Mucosa of stomach (tissue), 1 donor: Measurements from ENCODE around the gene OR51A7.
"Not testable (repeated sequence)": the region's sequence is repeated elsewhere in the genome, so short reads cannot be mapped to it uniquely, and the experiment has no call there.

Source experiments
- H3K27me3 ChIP-seq: one replicate; pipeline ENCODE4 v1.7.0; 2013; ENCODE audit warnings: mild to moderate bottlenecking, low read length; ENCODE audit not compliant: control insufficient read depth, insufficient read depth
- H3K36me3 ChIP-seq: one replicate; pipeline ENCODE4 v1.7.0; 2013; ENCODE audit warnings: low read length; ENCODE audit not compliant: control insufficient read depth, insufficient read depth
- H3K4me1 ChIP-seq: one replicate; pipeline ENCODE4 v1.7.0; 2013; ENCODE audit warnings: mild to moderate bottlenecking, low read length; ENCODE audit not compliant: control insufficient read depth, insufficient read depth
- H3K4me3 ChIP-seq: one replicate; pipeline ENCODE4 v1.7.0; 2013; ENCODE audit warnings: low read length
- H3K9ac ChIP-seq: one replicate; pipeline ENCODE4 v1.7.0; 2013; ENCODE audit warnings: mild to moderate bottlenecking, low read length, moderate library complexity
- H3K9me3 ChIP-seq: one replicate; pipeline ENCODE4 v1.7.0; 2013; ENCODE audit warnings: mild to moderate bottlenecking, low read length, moderate library complexity; ENCODE audit not compliant: control insufficient read depth
- donor health status: Pancreatic carcinoma.

The OR51A7 gene, protein sequence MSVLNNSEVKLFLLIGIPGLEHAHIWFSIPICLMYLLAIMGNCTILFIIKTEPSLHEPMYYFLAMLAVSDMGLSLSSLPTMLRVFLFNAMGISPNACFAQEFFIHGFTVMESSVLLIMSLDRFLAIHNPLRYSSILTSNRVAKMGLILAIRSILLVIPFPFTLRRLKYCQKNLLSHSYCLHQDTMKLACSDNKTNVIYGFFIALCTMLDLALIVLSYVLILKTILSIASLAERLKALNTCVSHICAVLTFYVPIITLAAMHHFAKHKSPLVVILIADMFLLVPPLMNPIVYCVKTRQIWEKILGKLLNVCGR

GRCh38 chr11:4903484-4903883 is at the start of gene OR51A7:
TSS of gene OR51A7 (plus strand) at chr11:4903783. CDS start at chr11:4907370, 3,587 bp downstream.
- H3K36me3 ChIP-seq, result no peaks in the 10 kb centered on the region
- no peaks in the 10 kb centered on the region for H3K4me1 ChIP-seq

GRCh38 chr11:4854286-4854685 is 49.3 kb upstream of the OR51A7 start:
- H3K36me3 ChIP-seq, H3K27me3 ChIP-seq: not testable (repeated sequence)

More at GRCh38 chr11:4903484-4903883, at the start of gene OR51A7:
- Histone ChIP-seq H3K9me3 (no peaks in the 10 kb centered on the region), H3K9ac (no peak within 1 kb of the TSS), H3K4me3 (no peak within 1 kb of the TSS), H3K27me3 (no peaks in the 10 kb centered on the region)

GRCh38 chr11:4862447-4863236 is 40.9 kb upstream of the OR51A7 start:
- H3K4me1 ChIP-seq, result no peaks in the 10 kb centered on the region
- H3K36me3 ChIP-seq, result no peaks in the 10 kb centered on the region
- H3K9me3 ChIP-seq, result no peaks in the 10 kb centered on the region
- H3K9ac ChIP-seq, result no peak overlapping the region
- H3K4me3 ChIP-seq, result no peak overlapping the region
- no peaks in the 10 kb centered on the region for H3K27me3 ChIP-seq

More at GRCh38 chr11:4854286-4854685, 49.3 kb upstream of the OR51A7 start:
- not testable (repeated sequence) for H3K4me3 ChIP-seq, H3K4me1 ChIP-seq, H3K9ac ChIP-seq, H3K9me3 ChIP-seq

- H3K9ac ChIP-seq, result no peak overlapping the region
- H3K4me3 ChIP-seq, result no peak overlapping the region
- no peaks in the 10 kb centered on the region for H3K9me3 ChIP-seq
- no peaks in the 10 kb centered on the region for H3K4me1 ChIP-seq
- no peaks in the 10 kb centered on the region for H3K36me3 ChIP-seq
- H3K27me3 ChIP-seq, result no peaks in the 10 kb centered on the region
Observed at GRCh38 chr11:4863876-4864275, 39.7 kb upstream of the OR51A7 start.

- Histone ChIP-seq H3K27me3 (no peaks in the 10 kb centered on the region), H3K36me3 (no peaks in the 10 kb centered on the region), H3K9ac (no peak overlapping the region), H3K4me3 (no peak overlapping the region), H3K9me3 (no peaks in the 10 kb centered on the region), H3K4me1 (no peaks in the 10 kb centered on the region)
Observed at GRCh38 chr11:4865855-4866254, 37.7 kb upstream of the OR51A7 start.

GRCh38 chr11:4881188-4881587 is 22.4 kb upstream of the OR51A7 start:
- H3K4me1 ChIP-seq, result no peaks in the 10 kb centered on the region
- H3K4me3 ChIP-seq, result no peak overlapping the region
- H3K9me3 ChIP-seq, result no peaks in the 10 kb centered on the region
- H3K27me3 ChIP-seq, result no peaks in the 10 kb centered on the region
- no peak overlapping the region for H3K9ac ChIP-seq
- H3K36me3 ChIP-seq, result no peaks in the 10 kb centered on the region

DNA sequence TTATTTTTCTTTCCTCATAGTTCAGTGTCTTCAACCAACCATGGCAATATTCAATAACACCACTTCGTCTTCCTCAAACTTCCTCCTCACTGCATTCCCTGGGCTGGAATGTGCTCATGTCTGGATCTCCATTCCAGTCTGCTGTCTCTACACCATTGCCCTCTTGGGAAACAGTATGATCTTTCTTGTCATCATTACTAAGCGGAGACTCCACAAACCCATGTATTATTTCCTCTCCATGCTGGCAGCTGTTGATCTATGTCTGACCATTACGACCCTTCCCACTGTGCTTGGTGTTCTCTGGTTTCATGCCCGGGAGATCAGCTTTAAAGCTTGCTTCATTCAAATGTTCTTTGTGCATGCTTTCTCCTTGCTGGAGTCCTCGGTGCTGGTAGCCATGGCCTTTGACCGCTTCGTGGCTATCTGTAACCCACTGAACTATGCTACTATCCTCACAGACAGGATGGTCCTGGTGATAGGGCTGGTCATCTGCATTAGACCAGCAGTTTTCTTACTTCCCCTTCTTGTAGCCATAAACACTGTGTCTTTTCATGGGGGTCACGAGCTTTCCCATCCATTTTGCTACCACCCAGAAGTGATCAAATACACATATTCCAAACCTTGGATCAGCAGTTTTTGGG is 21.6 kb upstream of the OR51A7 start, which contains the start of gene OR51T1:
OR51T1 (plus strand) TSS at position 41 of the 641 bp plus-strand sequence; CDS start at position 41, 0 bp downstream.
- Histone ChIP-seq H3K9me3 (no peaks in the 10 kb centered on the region), H3K9ac (no peak within 1 kb of the TSS), H3K27me3 (no peaks in the 10 kb centered on the region), H3K4me1 (no peaks in the 10 kb centered on the region), H3K36me3 (no peaks in the 10 kb centered on the region), H3K4me3 (no peak within 1 kb of the TSS)

GRCh38 chr11:4882543-4882942 is 21.0 kb upstream of the OR51A7 start:
- Histone ChIP-seq H3K4me3 (no peak overlapping the region), H3K9me3 (no peaks in the 10 kb centered on the region), H3K4me1 (no peaks in the 10 kb centered on the region), H3K36me3 (no peaks in the 10 kb centered on the region), H3K9ac (no peak overlapping the region), H3K27me3 (no peaks in the 10 kb centered on the region)

GRCh38 chr11:4884361-4884760 is 19.2 kb upstream of the OR51A7 start:
- H3K9me3 ChIP-seq, result no peaks in the 10 kb centered on the region
- no peak overlapping the region for H3K4me3 ChIP-seq
- H3K36me3 ChIP-seq, result no peaks in the 10 kb centered on the region
- no peak overlapping the region for H3K9ac ChIP-seq
- no peaks in the 10 kb centered on the region for H3K4me1 ChIP-seq
- H3K27me3 ChIP-seq, result no peaks in the 10 kb centered on the region

- H3K27me3 ChIP-seq, result no peaks in the 10 kb centered on the region
- H3K9me3 ChIP-seq, result no peaks in the 10 kb centered on the region
- H3K36me3 ChIP-seq, result no peaks in the 10 kb centered on the region
- no peak overlapping the region for H3K4me3 ChIP-seq
- no peaks in the 10 kb centered on the region for H3K4me1 ChIP-seq
- no peak overlapping the region for H3K9ac ChIP-seq
Observed at GRCh38 chr11:4886186-4886585, 17.4 kb upstream of the OR51A7 start.

DNA sequence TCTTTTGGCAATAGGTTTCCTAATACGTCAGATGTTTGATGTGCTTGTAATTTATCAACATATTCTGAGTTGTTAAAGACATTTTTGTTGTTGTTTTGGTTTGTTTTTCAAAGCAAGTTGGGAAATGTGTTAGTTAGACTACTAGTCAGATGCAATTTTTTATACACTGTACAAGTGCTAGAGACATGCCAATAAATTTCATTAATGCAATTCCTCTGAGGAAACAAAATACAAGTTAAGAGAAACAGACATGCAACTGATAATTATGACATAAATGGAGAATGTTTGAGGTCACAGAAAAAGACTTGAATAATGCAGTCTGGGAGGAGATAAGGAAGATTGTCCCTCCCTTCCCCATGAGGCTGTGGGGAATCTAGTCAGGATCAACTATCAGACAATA is 16.0 kb upstream of the OR51A7 start:
- Histone ChIP-seq H3K36me3 (no peaks in the 10 kb centered on the region), H3K9ac (no peak overlapping the region), H3K4me3 (no peak overlapping the region), H3K9me3 (no peaks in the 10 kb centered on the region), H3K4me1 (no peaks in the 10 kb centered on the region), H3K27me3 (no peaks in the 10 kb centered on the region)

DNA sequence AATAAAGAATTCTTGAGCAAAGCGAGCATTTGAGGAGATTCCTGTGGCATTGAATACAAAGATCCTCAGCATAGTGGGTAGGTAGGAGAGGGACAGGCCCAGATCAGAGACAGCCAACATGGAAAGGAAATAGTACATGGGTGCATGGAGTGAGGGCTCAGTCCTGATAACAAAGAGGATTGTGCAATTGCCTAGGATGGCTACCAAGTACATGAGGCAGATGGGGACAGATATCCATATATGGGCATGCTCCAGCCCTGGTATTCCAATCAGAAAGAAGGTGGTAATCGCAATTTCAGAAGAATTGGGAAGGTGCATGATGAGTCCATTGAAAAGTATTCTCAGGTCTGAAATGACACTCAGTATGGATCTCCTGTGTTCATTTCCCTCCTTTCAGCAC is 13.3 kb upstream of the OR51A7 start:
- Histone ChIP-seq H3K4me1 (no peaks in the 10 kb centered on the region), H3K27me3 (no peaks in the 10 kb centered on the region), H3K9me3 (no peaks in the 10 kb centered on the region), H3K9ac (no peak overlapping the region), H3K4me3 (no peak overlapping the region), H3K36me3 (no peaks in the 10 kb centered on the region)
